T-helper 2 cell treated with Interferon-gamma antibody and Interleukin-4, amounts not matched to agents 5 μg/mL and 100 μg/mL, for 36 hours (primary cell): ENCODE results near the gene NFIX.

Experiments used
- DNase-seq: peaks from one replicate; pipeline ENCODE4 v3.0.0; 2021; ENCODE audit warnings: low spot score
- H3K27ac Mint-ChIP-seq: one replicate; pipeline ENCODE4 v1.8.0; 2021; ENCODE audit warnings: mild to moderate bottlenecking, mixed read lengths
- H3K27me3 Mint-ChIP-seq: one replicate; pipeline ENCODE4 v1.8.0; 2021; ENCODE audit warnings: low read depth, mixed read lengths
- H3K36me3 Mint-ChIP-seq: one replicate; pipeline ENCODE4 v1.8.0; 2021; ENCODE audit warnings: low read depth, mixed read lengths
- H3K4me1 Mint-ChIP-seq: one replicate; pipeline ENCODE4 v1.8.0; 2021; ENCODE audit warnings: low read depth, mixed read lengths
- H3K4me3 Mint-ChIP-seq: one replicate; pipeline ENCODE4 v1.8.0; 2022; ENCODE audit warnings: mild to moderate bottlenecking, moderate library complexity, mixed read lengths
- H3K9me3 Mint-ChIP-seq: one replicate; pipeline ENCODE4 v1.8.0; 2021; ENCODE audit warnings: mixed read lengths

Gene NFIX

GRCh38 chr19:13003081-13003480, 7.8 kb downstream of the NFIX start:
- Mint-ChIP-seq H3K27ac (no peak overlapping the region), H3K27me3 (peaks cover 8% of the 10 kb centered on the region), H3K4me3 (no peak overlapping the region)

GRCh38 chr19:13004273-13004672, 9.0 kb downstream of the NFIX start:
- no peak for DNase-seq
- peaks cover 6% of the 10 kb centered on the region for H3K27me3 Mint-ChIP-seq
- no peak overlapping the region for H3K4me3 Mint-ChIP-seq
- H3K36me3 Mint-ChIP-seq: no peaks in the 10 kb centered on the region
- H3K9me3 Mint-ChIP-seq: no peaks in the 10 kb centered on the region
- H3K4me1 Mint-ChIP-seq: no peaks in the 10 kb centered on the region
- no peak overlapping the region for H3K27ac Mint-ChIP-seq

More at GRCh38 chr19:13003081-13003480, 7.8 kb downstream of the NFIX start:
- Mint-ChIP-seq H3K36me3 (no peaks in the 10 kb centered on the region), H3K4me1 (no peaks in the 10 kb centered on the region), H3K9me3 (no peaks in the 10 kb centered on the region)
- DNase-seq: no peak

- DNase-seq: no peak
- Mint-ChIP-seq H3K27me3 (peaks cover 10% of the 10 kb centered on the region), H3K36me3 (no peaks in the 10 kb centered on the region), H3K4me1 (no peaks in the 10 kb centered on the region), H3K27ac (no peak overlapping the region), H3K4me3 (no peak overlapping the region), H3K9me3 (no peaks in the 10 kb centered on the region)
These were observed 10.0 kb downstream of the NFIX start for GRCh38 chr19:13005253-13005652.

- Mint-ChIP-seq H3K9me3 (no peaks in the 10 kb centered on the region), H3K4me1 (no peaks in the 10 kb centered on the region), H3K4me3 (no peak overlapping the region), H3K36me3 (no peaks in the 10 kb centered on the region), H3K27ac (no peak overlapping the region), H3K27me3 (peaks cover 16% of the 10 kb centered on the region)
- no peak for DNase-seq
These were observed 10.6 kb downstream of the NFIX start for GRCh38 chr19:13005861-13006370.

- Mint-ChIP-seq H3K27me3 (peaks cover 22% of the 10 kb centered on the region), H3K4me1 (no peaks in the 10 kb centered on the region), H3K36me3 (no peaks in the 10 kb centered on the region), H3K4me3 (no peak overlapping the region), H3K27ac (no peak overlapping the region), H3K9me3 (no peaks in the 10 kb centered on the region)
- no peak for DNase-seq
These were observed 11.4 kb downstream of the NFIX start for GRCh38 chr19:13006431-13007281.

- no peaks in the 10 kb centered on the region for H3K36me3 Mint-ChIP-seq
- peaks cover under 1% of the 10 kb centered on the region for H3K4me1 Mint-ChIP-seq
- H3K9me3 Mint-ChIP-seq: no peaks in the 10 kb centered on the region
- peaks cover 25% of the 10 kb centered on the region for H3K27me3 Mint-ChIP-seq
- no peak overlapping the region for H3K27ac Mint-ChIP-seq
- no peak for DNase-seq
- H3K4me3 Mint-ChIP-seq: no peak overlapping the region
These were observed 12.2 kb downstream of the NFIX start for GRCh38 chr19:13007292-13008045.

- peaks cover 42% of the 10 kb centered on the region for H3K27me3 Mint-ChIP-seq
- no peak for DNase-seq
- H3K9me3 Mint-ChIP-seq: no peaks in the 10 kb centered on the region
- H3K27ac Mint-ChIP-seq: no peak overlapping the region
- H3K4me3 Mint-ChIP-seq: no peak overlapping the region
- peaks cover 10% of the 10 kb centered on the region for H3K4me1 Mint-ChIP-seq
- H3K36me3 Mint-ChIP-seq: no peaks in the 10 kb centered on the region
These were observed 13.9 kb downstream of the NFIX start for GRCh38 chr19:13008926-13009787.

GRCh38 chr19:13010038-13010991, 15.0 kb downstream of the NFIX start:
- peaks cover 51% of the 10 kb centered on the region for H3K27me3 Mint-ChIP-seq
- DNase-seq: no peak
- no peak overlapping the region for H3K4me3 Mint-ChIP-seq
- H3K27ac Mint-ChIP-seq: no peak overlapping the region
- H3K36me3 Mint-ChIP-seq: no peaks in the 10 kb centered on the region
- H3K9me3 Mint-ChIP-seq: no peaks in the 10 kb centered on the region
- H3K4me1 Mint-ChIP-seq: peaks cover 10% of the 10 kb centered on the region

- Mint-ChIP-seq H3K9me3 (no peaks in the 10 kb centered on the region), H3K4me1 (peaks cover 10% of the 10 kb centered on the region), H3K36me3 (no peaks in the 10 kb centered on the region), H3K4me3 (no peak overlapping the region), H3K27me3 (peaks cover 57% of the 10 kb centered on the region), H3K27ac (no peak overlapping the region)
- no peak for DNase-seq
These were observed 15.8 kb downstream of the NFIX start for GRCh38 chr19:13010992-13011652.

- H3K36me3 Mint-ChIP-seq: no peaks in the 10 kb centered on the region
- no peaks in the 10 kb centered on the region for H3K9me3 Mint-ChIP-seq
- H3K4me3 Mint-ChIP-seq: no peak overlapping the region
- H3K27me3 Mint-ChIP-seq: peaks cover 63% of the 10 kb centered on the region
- peaks cover 10% of the 10 kb centered on the region for H3K4me1 Mint-ChIP-seq
- H3K27ac Mint-ChIP-seq: no peak overlapping the region
- no peak for DNase-seq
These were observed 16.5 kb downstream of the NFIX start for GRCh38 chr19:13011653-13012389.

GRCh38 chr19:13012390-13012689, 17.1 kb downstream of the NFIX start:
- peaks cover 67% of the 10 kb centered on the region for H3K27me3 Mint-ChIP-seq
- H3K27ac Mint-ChIP-seq: no peak overlapping the region

More at GRCh38 chr19:13012390-13012689, 17.1 kb downstream of the NFIX start:
- DNase-seq: no peak
- Mint-ChIP-seq H3K36me3 (no peaks in the 10 kb centered on the region), H3K4me3 (no peak overlapping the region), H3K9me3 (no peaks in the 10 kb centered on the region), H3K4me1 (peaks cover 10% of the 10 kb centered on the region)
